Activated CD4-positive, alpha-beta T cell treated with anti-CD3 and anti-CD28 coated beads, Interleukin-2, amount 10 ng/mL, durations not matched to agents 7 days and 5 days (primary cell): ENCODE results near the gene CDK15. TPM values are rescaled to one million over a fixed set of nuclear protein-coding genes. Genes with fewer than 3 reads are reported as not detected.
A peak's percentile ranks its signal among the peaks of the same experiment; 100 is the strongest.

ENCODE experiments used
- CTCF ChIA-PET: fragments of 350-600 bp; sonication (Branson Sonifier 250); formaldehyde crosslinking; loops from one replicate; lab custom pipeline; 2021; ENCODE audit warnings: antibody characterized with exemption; lab: Charles Lee
- POLR2A ChIA-PET: fragments of 350-600 bp; sonication (Branson Sonifier 250); formaldehyde crosslinking; loops from one replicate; lab custom pipeline; 2021; ENCODE audit warnings: antibody characterized with exemption; lab: Charles Lee
- DNase-seq: peaks from one replicate; pipeline ENCODE4 v3.0.0-alpha.2; 2020
- H3K27ac Mint-ChIP-seq: one replicate; pipeline ENCODE4 v1.8.0; 2021; ENCODE audit warnings: mild to moderate bottlenecking, moderate library complexity, mixed read lengths
- H3K27me3 Mint-ChIP-seq: one replicate; pipeline ENCODE4 v1.8.0; 2021; ENCODE audit warnings: mixed read lengths
- H3K36me3 Mint-ChIP-seq: one replicate; pipeline ENCODE4 v1.8.0; 2021; ENCODE audit warnings: low read depth, mixed read lengths
- H3K4me1 Mint-ChIP-seq: one replicate; pipeline ENCODE4 v1.8.0; 2021; ENCODE audit warnings: mixed read lengths
- H3K4me3 Mint-ChIP-seq: one replicate; pipeline ENCODE4 v1.8.0; 2021; ENCODE audit warnings: mild to moderate bottlenecking, moderate library complexity, mixed read lengths
- H3K9me3 Mint-ChIP-seq: one replicate; pipeline ENCODE4 v1.8.0; 2021; ENCODE audit warnings: mixed read lengths
- total RNA-seq, 2 experiments: library from RNA; stranded (reverse); gene quantifications; one replicate each; pipeline ENCODE4 v1.2.3, GENCODE V29; 2021

Gene CDK15
- total RNA-seq, 2 experiments from 2014 or later, result not detected

DNA sequence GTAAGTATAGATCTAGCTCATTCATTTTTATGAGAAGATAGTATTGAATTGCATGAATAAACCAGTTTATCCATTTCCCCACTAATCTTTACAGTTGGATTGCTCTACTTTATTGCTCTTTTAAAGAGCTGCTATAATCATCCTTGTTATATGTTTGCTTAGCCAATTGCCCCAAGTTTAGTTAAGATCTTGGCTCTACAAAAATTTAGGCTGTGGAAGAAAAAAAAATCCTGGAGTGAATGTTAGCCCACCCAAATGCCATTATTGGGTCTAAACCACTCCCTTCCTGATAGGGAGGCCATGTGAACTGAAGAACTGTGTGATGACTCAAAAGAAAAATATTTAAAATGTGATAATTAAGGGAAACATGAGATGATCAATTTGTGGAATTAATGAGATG is 28.5 kb upstream of the CDK15 start:
- CTCF ChIA-PET, result interaction anchor here (1.8 kb wide), 1 partner anchor 9 kb away, joined by 5 read pairs; no protein-coding TSS in a partner anchor
- POLR2A ChIA-PET, result no interaction called here
- peaks cover 31% of the 10 kb centered on the region for H3K4me1 Mint-ChIP-seq

GRCh38 chr2:201779901-201780673 is 26.2 kb upstream of the CDK15 start:
- H3K36me3 Mint-ChIP-seq, result no peaks in the 10 kb centered on the region
- DNase-seq, result no peak
- peaks cover 24% of the 10 kb centered on the region for H3K4me1 Mint-ChIP-seq
- POLR2A ChIA-PET, result interaction anchor here (0.6 kb wide), 1 partner anchor 924 kb away, joined by 3 read pairs; no protein-coding TSS in a partner anchor
- CTCF ChIA-PET, result interaction anchor here (0.7 to 1.6 kb wide), 4 partner anchors 11 to 547 kb away, joined by 3 to 11 read pairs (median 3); no protein-coding TSS in a partner anchor
- no peaks in the 10 kb centered on the region for H3K9me3 Mint-ChIP-seq
- peak overlapping the region; percentile 97 for H3K27ac Mint-ChIP-seq
- peak overlapping the region; percentile 89 for H3K4me3 Mint-ChIP-seq
- H3K27me3 Mint-ChIP-seq, result peaks cover 15% of the 10 kb centered on the region

More for the DNA sequence above, 28.5 kb upstream of the CDK15 start:
- no peaks in the 10 kb centered on the region for H3K36me3 Mint-ChIP-seq
- no peak overlapping the region for H3K4me3 Mint-ChIP-seq
- DNase-seq, result no peak
- H3K9me3 Mint-ChIP-seq, result no peaks in the 10 kb centered on the region
- peaks cover 8% of the 10 kb centered on the region for H3K27me3 Mint-ChIP-seq
- no peak overlapping the region for H3K27ac Mint-ChIP-seq

- peak; percentile 95 for DNase-seq
- ChIA-PET POLR2A (interaction anchor here (0.6 kb wide), 1 partner anchor 925 kb away, joined by 3 read pairs; no protein-coding TSS in a partner anchor), CTCF (interaction anchor here (0.7 to 1.6 kb wide), 4 partner anchors 10 to 548 kb away, joined by 3 to 11 read pairs (median 3); no protein-coding TSS in a partner anchor)
- H3K4me3 Mint-ChIP-seq, result peak within 1 kb of the TSS; percentile 89
- no peaks in the 10 kb centered on the region for H3K36me3 Mint-ChIP-seq
- no peaks in the 10 kb centered on the region for H3K9me3 Mint-ChIP-seq
- H3K27me3 Mint-ChIP-seq, result peaks cover 15% of the 10 kb centered on the region
- H3K27ac Mint-ChIP-seq, result peak within 1 kb of the TSS; percentile 97
- peaks cover 24% of the 10 kb centered on the region for H3K4me1 Mint-ChIP-seq
Measured at GRCh38 chr2:201780674-201781493, 25.5 kb upstream of the CDK15 start, which contains the start of gene ALS2. ALS2 (minus strand) TSS chr2:201780933; CDS start chr2:201768885, 12,048 bp downstream.

DNA sequence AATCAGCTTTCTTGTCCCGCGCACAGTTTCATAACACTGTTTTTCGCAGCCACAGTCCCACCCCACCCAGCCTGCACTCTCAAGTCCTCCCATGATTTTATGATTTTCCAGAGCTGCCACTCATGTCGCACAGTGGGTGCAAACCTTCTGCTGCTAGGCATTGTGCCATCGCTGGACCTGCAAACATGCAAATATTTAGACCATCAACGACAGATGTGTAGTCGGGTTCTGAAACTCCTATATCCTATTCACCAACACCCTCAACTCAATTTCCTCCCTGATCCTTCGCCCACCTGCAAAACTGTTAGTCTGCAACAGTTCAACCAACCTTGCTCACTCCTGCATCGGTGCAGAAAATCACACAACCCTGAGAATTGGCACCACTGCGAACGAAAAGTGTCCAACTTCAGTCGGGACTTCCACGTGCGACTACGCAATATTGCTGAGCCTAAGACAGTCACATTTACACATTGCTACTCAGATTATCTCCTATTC is 24.7 kb upstream of the CDK15 start:
- Mint-ChIP-seq H3K9me3 (no peaks in the 10 kb centered on the region), H3K27me3 (peaks cover 15% of the 10 kb centered on the region), H3K27ac (peak overlapping the region; percentile 97), H3K36me3 (no peaks in the 10 kb centered on the region), H3K4me3 (peak overlapping the region; percentile 89), H3K4me1 (peaks cover 24% of the 10 kb centered on the region)
- DNase-seq, result no peak
- ChIA-PET POLR2A (no interaction called here), CTCF (interaction anchor here (1.6 kb wide), 1 partner anchor 17 kb away, joined by 11 read pairs; no protein-coding TSS in a partner anchor)

DNA sequence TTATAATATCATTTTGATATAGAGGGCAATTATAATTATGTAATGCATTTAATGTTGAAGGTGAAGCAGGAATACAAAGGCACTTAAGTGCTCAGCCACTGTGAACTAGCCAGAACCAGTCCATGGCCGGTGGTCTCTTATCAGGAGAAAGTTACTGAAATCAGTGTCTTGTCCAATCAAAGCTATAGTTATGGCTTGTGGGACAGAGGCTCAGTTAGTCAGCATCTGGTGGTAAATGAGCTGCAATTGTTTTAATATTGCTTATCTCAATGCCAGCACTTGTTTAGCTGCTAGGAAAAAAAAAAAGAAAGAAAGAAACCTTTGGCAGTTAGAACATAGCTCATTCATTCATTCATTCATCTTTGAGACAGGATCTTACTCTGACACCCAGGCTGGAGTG is 21.8 kb upstream of the CDK15 start:
- Mint-ChIP-seq H3K27ac (no peak overlapping the region), H3K4me3 (no peak overlapping the region), H3K4me1 (peaks cover 15% of the 10 kb centered on the region), H3K27me3 (peaks cover 15% of the 10 kb centered on the region), H3K36me3 (no peaks in the 10 kb centered on the region), H3K9me3 (no peaks in the 10 kb centered on the region)
- no peak for DNase-seq
- ChIA-PET POLR2A (no interaction called here), CTCF (no interaction called here)

DNA sequence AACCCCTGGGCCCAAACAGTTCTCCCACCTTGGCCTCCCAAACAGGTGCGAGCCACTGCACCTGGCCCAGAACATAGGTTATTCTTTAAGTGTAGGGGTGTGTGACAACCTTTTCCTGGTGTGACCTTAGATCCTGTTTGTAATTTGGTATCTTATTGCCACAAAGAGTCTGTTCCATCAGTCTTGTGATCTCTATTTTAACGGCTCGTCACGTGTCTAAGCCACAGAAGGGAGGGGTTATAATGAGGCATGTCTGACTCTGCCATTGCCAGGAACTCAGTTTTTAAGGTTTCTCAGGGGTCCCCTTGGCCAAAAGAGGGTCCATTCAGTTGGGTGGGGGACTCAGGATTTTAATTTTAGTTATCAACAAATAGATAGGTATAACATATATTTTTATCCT is 21.2 kb upstream of the CDK15 start:
- ChIA-PET POLR2A (no interaction called here), CTCF (no interaction called here)
- no peak overlapping the region for H3K4me3 Mint-ChIP-seq
- H3K36me3 Mint-ChIP-seq, result no peaks in the 10 kb centered on the region
- no peaks in the 10 kb centered on the region for H3K9me3 Mint-ChIP-seq
- no peak overlapping the region for H3K27ac Mint-ChIP-seq
- peaks cover 15% of the 10 kb centered on the region for H3K27me3 Mint-ChIP-seq
- no peak for DNase-seq
- peaks cover 9% of the 10 kb centered on the region for H3K4me1 Mint-ChIP-seq

- DNase-seq, result no peak
- CTCF ChIA-PET, result no interaction called here
- Mint-ChIP-seq H3K4me1 (peaks cover 5% of the 10 kb centered on the region), H3K27me3 (peaks cover 19% of the 10 kb centered on the region), H3K27ac (no peak overlapping the region), H3K36me3 (no peaks in the 10 kb centered on the region), H3K4me3 (no peak overlapping the region), H3K9me3 (no peaks in the 10 kb centered on the region)
- POLR2A ChIA-PET, result no interaction called here
Measured at GRCh38 chr2:201786471-201786870, 19.9 kb upstream of the CDK15 start.

DNA sequence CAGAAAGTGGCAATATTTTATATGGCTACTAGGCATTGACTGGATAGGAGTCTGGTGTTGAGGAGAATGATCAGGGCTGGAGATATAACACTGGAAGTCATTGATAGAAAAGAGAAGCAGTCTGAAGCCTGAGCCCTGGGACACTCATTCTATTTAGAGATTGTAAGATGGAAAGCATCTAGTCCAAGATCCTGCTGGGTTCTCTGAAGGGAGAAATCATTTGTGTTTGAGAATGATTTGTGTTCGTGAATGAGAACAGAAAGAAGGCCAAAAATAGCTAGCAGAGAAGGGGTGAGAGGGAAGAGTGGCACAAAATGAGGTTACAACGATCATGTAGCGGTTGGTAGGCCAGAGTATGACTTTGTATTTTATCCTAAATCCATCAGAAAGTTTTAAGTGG is 18.0 kb upstream of the CDK15 start:
- no peaks in the 10 kb centered on the region for H3K4me1 Mint-ChIP-seq
- H3K4me3 Mint-ChIP-seq, result no peak overlapping the region
- peaks cover 7% of the 10 kb centered on the region for H3K27me3 Mint-ChIP-seq
- DNase-seq, result no peak
- POLR2A ChIA-PET, result interaction anchor here (0.7 kb wide), 1 partner anchor 304 kb away, joined by 3 read pairs; no protein-coding TSS in a partner anchor
- H3K27ac Mint-ChIP-seq, result no peak overlapping the region
- CTCF ChIA-PET, result no interaction called here
- H3K36me3 Mint-ChIP-seq, result no peaks in the 10 kb centered on the region
- H3K9me3 Mint-ChIP-seq, result no peaks in the 10 kb centered on the region

- no peaks in the 10 kb centered on the region for H3K36me3 Mint-ChIP-seq
- CTCF ChIA-PET, result no interaction called here
- H3K27ac Mint-ChIP-seq, result no peak overlapping the region
- H3K9me3 Mint-ChIP-seq, result no peaks in the 10 kb centered on the region
- no peak for DNase-seq
- H3K4me1 Mint-ChIP-seq, result no peaks in the 10 kb centered on the region
- H3K4me3 Mint-ChIP-seq, result no peak overlapping the region
- POLR2A ChIA-PET, result no interaction called here
- peaks cover 4% of the 10 kb centered on the region for H3K27me3 Mint-ChIP-seq
Measured at GRCh38 chr2:201789395-201789794, 16.9 kb upstream of the CDK15 start.

DNA sequence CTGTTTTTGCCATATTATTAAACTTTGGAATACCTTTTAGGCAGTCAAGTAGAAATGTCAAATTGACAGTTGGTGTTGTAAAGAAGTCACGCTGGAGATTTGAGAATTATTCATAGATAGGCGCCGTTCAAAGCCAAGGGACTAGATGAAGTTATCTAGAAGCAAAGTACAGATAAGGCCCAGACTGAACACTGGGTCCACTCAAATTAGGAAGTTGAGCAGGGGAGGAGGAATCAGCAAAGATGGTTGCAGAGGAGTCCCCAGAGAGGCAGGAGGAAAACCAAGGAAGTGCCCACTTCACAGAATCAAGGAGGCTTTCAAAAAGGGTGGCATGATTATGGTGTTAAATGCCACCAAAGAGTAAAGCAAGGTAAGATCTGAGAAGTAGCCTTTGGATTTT is 16.0 kb upstream of the CDK15 start:
- H3K9me3 Mint-ChIP-seq, result no peaks in the 10 kb centered on the region
- CTCF ChIA-PET, result no interaction called here
- H3K27me3 Mint-ChIP-seq, result peaks cover 4% of the 10 kb centered on the region
- H3K27ac Mint-ChIP-seq, result no peak overlapping the region
- no peak overlapping the region for H3K4me3 Mint-ChIP-seq
- DNase-seq, result no peak
- POLR2A ChIA-PET, result no interaction called here
- H3K4me1 Mint-ChIP-seq, result no peaks in the 10 kb centered on the region
- H3K36me3 Mint-ChIP-seq, result no peaks in the 10 kb centered on the region

DNA sequence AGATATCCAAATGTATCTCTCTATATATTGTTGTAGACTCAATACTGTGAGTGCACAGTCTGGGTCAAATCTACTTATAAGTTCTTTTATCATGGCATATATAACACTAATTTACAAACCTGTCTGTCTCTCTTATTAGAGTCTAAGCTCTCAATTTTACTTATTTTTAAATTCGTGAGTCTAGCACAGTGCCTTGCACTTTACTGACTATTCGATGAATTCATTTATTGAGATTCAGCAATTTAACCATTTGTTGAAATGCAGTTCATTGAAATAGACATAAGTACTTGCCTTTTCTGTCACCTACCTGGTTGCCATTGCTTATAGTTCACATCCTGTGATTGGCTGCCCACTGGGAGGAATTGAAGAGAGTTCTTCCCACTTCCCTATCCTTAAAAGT is 15.3 kb upstream of the CDK15 start:
- H3K27me3 Mint-ChIP-seq, result peaks cover 4% of the 10 kb centered on the region
- no peak overlapping the region for H3K4me3 Mint-ChIP-seq

DNA sequence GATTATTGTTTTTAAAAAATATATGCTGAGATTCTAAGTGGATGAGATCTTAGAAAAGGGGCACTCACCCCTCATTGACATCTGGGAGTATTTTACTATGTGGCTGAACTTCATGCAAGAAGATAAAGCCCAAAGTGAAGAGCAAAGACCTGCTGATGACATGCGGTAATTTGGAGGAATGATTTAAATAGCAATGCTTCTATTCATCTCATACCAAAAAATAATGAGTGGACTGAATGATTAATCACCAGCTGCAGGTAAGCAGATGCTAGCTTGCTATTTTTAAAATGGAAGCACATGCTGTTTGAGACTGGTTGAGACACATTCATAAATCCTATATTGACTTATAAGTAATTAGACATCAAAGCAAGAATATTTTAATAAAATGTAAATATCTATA is 12.7 kb upstream of the CDK15 start:
- Mint-ChIP-seq H3K4me3 (no peak overlapping the region), H3K27ac (no peak overlapping the region), H3K9me3 (no peaks in the 10 kb centered on the region), H3K27me3 (peaks cover 4% of the 10 kb centered on the region), H3K36me3 (no peaks in the 10 kb centered on the region), H3K4me1 (no peaks in the 10 kb centered on the region)
- CTCF ChIA-PET, result no interaction called here
- DNase-seq, result no peak
- POLR2A ChIA-PET, result no interaction called here

More for the DNA sequence above, 15.3 kb upstream of the CDK15 start:
- H3K9me3 Mint-ChIP-seq, result no peaks in the 10 kb centered on the region
- DNase-seq, result no peak
- no peaks in the 10 kb centered on the region for H3K36me3 Mint-ChIP-seq
- no peak overlapping the region for H3K27ac Mint-ChIP-seq
- CTCF ChIA-PET, result interaction anchor here (0.8 kb wide), 1 partner anchor 10 kb away, joined by 3 read pairs; the partner anchor contains the start of gene ALS2
- no peaks in the 10 kb centered on the region for H3K4me1 Mint-ChIP-seq
- POLR2A ChIA-PET, result no interaction called here
